OCI-M1 (cell line): ENCODE results near the gene TRIO.

Experiments used
- DNase-seq: peaks from one replicate; lab custom pipeline; 2025; lab: John Stamatoyannopoulos, UW

TRIO gene

DNA sequence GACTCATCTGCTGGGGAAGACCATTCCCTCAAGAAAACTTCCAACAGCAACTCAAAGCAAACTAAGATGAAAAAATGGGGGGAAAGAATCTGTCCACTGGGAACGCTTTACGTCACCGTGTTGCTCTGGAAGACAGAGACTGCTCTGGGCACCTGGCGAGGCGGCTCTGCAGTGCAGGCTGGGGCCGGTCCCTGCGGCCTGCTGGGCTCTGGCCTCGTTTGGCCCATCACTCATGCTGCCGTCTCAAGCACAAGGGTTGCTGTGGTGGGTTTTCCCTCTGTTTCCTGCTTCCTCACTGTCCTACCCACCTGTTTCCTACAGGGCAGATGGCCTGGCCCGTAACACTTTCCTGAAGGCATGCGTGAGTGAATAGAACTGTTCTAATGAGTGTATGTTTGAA lies 345.6 kb downstream of the TRIO start:
- no peak for DNase-seq

DNA sequence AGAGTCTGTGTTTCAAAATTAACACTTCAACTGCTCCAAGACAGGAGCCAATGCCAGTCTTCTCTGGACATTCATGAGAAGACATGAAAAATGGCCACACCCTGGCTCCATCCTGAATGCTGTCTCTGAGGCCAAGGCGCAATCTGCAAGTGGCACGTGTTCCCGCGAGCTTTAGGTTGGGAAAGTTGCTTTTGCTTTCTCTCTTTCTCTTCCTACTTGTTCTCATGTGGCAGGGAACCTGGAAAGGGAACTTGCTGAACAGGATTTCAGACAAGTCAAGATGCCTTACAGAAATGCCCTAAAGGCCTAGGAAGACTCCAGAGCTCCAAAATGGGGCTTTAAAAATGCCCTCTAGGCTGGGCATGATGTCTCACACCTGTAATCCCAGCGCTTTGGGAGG lies 346.5 kb downstream of the TRIO start:
- no peak for DNase-seq

DNA sequence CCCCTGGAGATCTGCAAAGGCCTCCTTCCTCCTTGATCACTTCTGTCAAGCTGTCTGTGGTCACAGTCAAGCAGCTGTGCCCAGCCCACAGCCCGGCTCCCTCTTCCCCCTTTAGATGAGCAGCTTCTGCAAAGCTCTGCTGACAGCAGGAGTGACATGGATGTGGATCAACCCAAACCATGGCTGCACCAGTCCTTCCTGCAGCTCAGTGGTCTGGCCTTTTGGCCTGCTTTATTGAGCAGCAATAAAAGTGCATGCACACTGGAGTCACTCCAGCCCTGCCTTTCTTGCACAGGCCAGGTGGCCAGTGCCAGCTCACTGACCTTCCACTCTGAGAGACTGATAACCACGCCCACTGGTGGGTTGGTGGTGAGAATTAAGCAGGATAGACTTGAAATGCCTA lies 347.2 kb downstream of the TRIO start:
- no peak for DNase-seq

DNA sequence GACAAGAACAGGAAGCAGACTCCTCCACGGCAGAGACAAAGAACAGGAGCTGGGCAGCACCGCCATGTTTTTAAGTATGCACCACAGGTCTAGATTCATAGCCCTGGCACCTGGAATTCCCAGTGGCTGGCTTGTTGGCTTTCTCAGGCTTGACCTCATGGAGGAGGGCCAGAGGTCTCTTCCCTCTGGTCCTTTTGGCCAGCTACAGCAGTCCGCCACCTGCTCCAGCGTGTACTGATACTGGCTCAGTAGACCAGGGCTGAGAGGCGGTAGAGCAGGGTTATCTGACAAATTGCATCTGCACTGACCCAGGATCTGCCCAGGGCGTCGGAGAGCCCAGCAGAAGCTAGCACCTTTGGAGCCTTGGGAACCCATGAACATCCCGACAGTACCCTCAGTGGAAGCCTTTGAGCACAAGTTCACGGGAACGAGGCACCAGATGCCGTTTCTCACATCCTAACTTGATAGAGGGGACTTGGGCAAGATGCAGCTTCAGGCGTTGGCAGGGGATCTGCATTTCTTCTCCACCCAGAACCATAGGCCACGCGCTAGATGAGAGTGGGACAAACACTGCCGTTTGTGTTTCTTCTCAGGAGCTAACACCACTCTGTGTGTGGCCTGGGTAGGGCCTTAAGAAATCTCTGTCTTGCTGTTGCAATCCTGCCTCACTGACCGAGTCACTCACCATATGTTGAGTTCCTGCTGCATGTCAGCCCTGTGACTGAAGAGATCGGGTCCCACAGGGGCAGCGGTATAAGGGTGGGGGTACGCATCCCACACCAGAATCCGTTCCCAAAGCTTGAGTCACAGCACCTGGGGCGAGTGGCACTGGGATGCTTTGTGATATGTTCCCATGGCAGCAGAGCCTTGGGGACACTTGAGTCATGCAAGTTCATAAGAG lies 348.1 kb downstream of the TRIO start:
- no peak for DNase-seq

DNA sequence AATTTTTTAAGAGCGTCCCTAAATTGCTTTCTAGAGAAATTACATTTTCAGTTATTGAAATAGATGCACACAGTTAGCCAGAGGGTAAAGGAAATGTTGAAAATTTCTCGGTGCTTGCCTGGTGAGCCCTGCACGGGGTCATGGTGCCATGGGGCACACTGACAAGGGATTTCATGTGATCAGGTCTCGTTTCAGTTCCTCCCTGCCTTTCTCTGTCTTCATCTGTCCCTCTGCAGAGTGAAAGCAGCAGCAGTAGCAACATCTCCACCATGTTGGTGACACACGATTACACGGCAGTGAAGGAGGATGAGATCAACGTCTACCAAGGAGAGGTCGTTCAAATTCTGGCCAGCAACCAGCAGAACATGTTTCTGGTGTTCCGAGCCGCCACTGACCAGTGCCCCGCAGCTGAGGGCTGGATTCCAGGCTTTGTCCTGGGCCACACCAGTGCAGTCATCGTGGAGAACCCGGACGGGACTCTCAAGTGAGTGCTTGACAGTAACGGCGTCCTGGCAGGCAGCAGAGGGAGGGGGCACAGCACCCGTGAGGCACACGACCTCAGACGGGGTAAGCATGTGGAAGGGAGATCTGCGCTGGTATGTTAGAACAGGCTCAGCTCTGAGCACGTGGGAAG lies 349.3 kb downstream of the TRIO start:
- DNase-seq, result no peak

DNA sequence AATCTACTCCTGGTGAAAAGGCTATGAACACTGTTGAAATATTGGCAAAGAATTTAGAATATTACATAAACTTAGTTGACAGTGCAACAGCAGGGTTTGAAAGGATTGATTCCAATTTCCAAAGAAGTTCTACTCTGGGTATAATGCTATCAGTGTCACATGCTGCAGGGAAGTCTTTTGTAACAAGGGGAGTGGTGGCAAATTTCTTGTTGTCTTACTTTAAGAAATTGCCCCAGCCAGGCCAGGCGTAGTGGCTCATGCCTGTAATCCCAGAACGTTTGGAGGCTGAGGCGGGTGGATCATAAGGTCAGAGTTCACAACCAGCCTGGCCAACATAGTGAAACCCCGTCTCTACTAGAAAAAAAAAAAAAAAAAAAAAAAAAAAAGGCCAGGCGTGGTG lies 352.2 kb downstream of the TRIO start:
- no peak for DNase-seq

DNA sequence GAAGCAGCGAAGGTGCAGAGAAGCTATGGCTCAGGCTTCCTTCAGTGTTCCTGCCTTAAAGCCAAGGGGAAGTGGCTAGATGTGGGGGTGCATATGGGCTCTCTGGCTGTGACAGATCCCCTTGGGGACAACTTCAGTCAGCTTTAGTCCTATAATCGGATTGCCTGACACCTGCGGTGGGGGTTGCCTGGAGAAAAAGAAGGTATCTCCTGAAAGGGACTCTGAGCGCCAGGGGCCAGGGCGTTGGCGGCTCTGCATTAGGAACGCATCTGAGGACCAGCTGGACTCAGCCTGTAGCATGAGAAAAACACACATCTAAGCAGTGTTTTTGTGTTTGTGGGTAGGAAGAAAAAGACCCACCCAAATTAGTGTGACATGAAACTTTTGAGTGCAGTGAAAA lies 354.2 kb downstream of the TRIO start:
- DNase-seq, result no peak

DNA sequence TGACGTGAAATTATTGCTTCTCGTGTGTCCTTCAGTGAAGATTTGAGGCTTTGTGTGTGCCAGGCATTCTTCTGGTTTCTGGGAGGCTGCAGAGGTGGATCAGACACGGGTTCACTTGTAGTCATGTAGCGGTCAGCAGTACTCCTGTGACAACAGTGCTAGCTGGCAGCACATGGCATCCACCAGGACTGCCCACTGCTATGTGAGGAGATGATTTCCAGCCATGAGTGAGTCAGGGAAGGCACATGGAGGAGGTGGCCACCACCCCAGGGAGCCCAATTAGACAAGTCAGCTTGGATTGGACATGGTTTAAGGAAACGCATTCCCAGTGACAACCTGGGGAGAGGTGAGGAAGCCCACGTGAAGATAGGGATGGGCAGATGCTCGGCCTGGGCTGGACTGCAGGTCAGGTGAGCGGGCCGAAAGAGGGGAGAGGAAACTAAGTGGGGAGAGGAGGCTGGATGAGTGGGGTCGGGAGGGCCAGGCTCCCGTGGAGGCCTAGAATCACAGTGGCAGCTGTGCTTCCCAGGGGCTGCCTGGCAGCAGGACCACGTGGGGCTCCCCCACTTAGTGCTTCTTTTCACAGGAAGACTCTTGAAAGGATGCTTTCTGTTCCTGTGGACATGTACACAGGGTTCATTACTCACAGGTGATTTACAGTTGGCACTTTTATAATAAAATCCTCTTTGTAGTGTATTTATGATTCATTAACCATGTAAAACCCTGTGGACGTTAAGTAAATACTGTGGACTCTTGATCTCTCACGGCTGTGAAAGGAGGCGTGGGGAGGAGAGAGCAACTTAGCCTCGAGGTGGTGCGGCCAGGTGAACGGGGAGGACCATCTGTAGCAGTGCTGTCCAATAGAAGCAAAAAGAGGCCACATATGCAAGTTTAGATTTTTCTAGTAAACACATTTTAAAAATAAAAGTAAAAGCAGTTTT lies 358.5 kb downstream of the TRIO start:
- DNase-seq, result no peak

DNA sequence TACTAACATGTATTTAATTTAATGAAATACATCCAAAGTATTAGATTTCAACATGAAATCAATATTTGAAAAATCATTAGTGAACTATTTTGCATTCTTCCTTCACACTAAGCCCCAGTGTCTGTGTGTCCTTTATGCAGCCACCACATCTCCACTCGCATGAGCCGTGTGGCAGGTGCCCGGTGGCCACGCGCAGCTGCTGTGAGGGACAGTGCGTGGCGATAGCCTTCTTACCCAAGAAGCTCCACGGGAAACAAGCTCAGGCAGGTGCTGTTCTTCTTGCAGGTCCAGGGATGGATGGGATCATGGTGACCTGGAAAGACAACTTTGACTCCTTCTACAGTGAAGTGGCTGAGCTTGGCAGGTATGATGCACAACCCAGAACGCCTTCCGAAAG lies 359.1 kb downstream of the TRIO start:
- DNase-seq, result no peak

DNA sequence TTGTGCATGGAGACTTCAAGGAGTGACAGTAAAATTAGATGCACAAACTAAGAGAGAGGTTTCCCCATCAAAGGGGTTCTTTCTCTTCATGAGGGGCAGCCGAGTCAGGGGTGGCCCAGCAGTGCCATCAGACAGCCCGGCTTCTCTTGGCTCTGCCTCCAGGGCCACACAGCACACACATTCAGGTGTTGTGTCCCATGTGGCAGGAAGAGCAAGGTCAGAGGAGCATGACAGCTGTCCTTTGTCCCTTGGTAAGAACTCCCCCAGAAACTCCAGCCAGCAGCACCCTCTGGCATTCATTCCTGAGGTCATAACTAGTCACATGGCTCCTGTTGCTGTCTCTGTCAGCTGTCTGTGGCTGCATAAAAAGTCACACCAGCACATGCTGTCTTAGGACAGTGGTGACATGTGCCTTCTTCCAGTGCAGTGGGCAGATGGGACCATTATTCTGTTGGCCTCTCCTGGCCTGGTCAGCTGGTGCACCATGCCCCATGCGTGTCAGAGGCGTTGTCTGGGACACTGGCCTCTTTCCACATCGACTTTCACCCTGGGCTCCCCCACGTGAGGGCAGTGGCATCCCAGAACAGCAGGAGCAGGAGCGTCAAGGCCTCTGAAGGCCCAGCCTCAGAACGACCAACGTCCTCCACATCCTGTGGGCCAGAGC lies 360.0 kb downstream of the TRIO start:
- no peak for DNase-seq

DNA sequence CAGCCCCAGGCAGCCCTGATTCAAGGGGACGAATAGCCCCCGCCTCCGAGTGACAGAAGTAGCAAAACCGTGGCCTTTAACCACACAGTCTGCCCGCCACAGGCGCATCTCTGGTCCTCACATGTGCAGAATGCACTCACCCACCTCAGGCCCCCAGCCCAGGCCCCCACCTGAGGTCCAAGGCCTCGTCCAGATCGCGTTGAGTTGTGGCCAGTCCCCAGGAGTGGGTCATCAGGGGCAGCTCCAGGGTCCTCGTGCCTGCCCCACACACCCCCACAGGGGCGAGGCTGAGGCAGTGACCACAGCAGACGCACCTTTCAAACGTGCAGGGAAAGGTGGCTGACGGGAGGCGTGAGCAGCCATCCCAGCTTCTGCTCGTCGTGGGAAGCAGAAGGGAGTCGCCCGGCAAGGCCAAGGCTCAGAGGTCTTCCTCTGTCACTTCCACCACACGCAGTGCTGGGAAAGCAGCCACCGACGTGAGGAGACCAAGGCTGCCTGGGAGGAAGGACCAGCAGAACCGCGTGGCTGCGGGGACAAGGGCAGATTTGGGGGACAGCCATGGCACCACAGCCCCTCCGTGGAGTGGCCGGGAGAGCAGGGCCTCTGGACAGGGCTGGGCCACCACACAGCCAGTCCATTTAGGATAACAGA lies 360.7 kb downstream of the TRIO start:
- DNase-seq, result no peak

DNA sequence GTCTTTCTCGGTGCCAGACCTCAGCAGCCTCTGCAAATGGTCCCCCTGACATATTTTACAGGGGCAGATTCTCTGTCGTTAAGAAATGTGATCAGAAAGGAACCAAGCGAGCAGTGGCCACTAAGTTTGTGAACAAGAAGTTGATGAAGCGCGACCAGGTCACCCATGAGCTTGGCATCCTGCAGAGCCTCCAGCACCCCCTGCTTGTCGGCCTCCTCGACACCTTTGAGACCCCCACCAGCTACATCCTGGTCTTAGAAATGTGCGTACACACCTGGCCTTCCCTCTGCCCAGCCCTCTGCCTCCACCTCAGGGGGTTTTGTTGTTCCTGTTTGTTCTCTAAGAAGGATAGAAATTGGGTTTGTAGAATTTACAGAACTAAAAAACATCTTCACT lies 361.2 kb downstream of the TRIO start:
- no peak for DNase-seq

DNA sequence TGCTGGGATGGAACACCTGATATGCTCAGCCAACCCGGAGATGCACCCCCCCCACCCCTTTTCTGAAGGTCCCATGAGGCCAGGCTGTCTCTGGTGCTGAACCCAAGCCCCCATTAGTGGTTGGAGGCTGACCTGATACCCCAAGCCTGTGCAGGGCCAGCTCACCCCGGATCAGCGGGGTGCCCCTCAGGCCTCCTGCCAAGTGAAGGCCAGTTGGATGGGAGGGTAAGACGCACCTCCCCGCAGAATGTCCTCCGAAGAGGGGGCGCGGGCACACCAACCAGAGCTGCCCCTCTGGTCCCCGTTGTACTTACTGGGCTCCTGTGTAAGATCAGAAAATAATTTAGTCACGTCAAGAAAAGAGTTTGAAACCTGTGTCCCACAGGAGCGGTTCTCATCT lies 361.7 kb downstream of the TRIO start:
- no peak for DNase-seq

DNA sequence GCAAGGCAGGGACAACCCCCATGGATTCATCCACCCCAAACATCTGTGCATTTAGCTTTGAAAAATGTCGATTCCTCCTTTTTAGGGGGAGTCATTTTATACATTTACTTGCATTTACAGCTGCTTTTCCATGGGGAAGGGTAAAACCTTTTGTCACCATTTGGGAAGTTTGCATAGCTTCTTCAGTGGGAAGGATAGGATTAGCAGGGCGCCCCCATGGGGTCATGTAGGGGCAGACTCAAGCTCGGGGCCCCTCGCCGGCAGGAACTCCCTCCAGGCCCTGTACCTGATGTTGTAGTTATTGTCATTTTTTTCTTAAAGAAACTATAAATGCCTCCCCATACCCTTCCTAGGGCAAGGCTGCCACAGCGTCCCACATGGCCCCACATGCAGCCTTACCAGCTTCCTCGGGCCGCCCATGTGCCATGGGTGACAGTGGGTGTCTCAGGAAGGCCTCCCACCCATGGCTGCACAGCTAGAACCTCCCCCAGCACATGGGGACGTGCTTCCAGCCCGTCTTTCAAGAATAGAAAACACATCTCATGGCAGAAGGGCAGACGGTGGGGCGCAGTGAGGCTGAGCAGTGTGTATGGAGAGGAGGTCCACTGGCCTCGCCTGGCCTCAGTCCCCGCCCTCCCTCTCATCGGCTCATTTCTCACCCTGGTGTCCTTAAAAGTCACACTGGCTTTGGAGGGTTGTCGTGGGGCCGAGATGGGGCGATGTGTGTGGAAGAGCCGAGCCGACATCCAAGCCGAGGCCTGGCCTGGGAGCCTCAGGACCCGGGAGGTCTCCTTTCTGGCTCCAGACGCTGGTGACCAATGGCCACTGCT lies 362.4 kb downstream of the TRIO start:
- DNase-seq, result no peak

DNA sequence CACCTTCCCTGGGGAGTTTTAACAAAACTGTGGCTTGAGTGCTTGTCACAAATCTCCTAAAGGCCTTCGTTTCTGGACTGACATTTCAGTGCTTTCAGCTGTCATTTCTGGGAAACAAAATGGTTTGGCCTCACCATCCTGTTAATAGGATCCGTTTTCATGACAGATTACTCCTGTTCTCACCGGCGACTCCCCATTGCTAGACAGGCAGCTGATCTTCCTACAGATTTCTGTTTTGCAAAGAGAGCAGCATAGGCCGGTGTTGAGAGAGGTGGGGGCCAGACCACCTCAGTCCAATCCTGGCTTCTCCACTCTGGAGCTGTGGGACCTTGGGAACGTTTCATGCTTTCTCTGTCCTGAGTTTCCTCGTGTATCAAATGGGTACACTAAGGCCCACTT lies 363.0 kb downstream of the TRIO start:
- DNase-seq, result no peak

DNA sequence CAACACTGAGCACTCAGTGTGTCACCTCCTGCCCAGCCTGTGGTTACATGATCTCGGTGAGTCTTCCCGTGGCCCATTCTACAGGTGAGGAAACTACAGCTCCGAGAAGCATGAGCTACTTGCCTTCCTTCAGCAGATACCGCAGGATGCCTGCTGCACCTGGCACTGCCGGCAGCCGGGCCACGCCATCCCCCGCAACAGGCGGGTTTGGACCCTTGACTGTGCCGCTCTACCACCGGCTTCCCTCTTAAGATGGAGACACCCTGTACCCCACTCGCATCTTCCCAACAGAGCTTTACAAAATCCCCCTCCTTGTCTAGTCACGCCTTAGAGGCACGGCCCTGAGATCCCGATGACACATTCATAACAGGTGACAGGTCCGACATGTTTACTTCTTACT lies 363.5 kb downstream of the TRIO start:
- DNase-seq, result no peak

DNA sequence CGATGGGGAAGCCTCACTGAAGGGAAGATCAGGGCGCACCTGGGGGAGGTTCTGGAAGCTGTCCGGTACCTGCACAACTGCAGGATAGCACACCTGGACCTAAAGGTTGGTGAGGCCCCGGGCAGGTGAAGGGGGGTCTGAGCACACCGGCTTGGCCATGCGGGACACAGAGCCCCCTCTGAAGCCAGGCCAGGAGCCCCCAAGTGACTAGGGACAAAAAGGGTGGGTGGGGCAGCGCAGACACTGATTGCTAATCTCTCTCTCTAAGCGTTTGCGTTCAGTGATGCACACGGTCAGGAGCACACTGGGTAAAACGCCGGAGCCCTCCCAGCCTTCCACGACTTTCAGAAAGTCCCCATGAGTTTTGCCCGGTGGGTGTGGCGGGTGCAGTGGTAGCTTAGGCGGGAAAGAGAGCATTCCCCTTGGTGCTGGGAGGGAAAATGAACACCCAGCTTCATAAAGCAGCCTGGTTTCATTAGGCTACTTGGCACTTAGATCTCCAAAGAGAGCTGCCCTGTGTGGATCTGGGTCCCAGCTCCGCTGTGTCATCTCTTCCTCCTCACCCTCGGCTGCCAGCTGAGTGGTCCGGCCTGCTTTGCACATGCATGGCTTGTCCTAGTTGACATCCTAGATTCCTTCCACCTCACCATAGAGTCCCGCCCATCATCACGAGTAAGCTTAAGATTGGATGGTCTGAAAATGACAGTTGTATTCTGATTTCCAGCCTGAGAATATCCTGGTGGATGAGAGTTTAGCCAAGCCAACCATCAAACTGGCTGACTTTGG lies 364.2 kb downstream of the TRIO start:
- no peak for DNase-seq

DNA sequence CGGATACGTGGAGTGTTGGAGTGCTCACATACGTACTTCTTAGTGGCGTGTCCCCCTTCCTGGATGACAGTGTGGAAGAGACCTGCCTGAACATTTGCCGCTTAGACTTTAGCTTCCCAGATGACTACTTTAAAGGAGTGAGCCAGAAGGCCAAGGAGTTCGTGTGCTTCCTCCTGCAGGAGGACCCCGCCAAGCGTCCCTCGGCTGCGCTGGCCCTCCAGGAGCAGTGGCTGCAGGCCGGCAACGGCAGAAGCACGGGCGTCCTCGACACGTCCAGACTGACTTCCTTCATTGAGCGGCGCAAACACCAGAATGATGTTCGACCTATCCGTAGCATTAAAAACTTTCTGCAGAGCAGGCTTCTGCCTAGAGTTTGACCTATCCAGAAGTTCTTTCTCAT lies 364.9 kb downstream of the TRIO start:
- DNase-seq, result no peak

DNA sequence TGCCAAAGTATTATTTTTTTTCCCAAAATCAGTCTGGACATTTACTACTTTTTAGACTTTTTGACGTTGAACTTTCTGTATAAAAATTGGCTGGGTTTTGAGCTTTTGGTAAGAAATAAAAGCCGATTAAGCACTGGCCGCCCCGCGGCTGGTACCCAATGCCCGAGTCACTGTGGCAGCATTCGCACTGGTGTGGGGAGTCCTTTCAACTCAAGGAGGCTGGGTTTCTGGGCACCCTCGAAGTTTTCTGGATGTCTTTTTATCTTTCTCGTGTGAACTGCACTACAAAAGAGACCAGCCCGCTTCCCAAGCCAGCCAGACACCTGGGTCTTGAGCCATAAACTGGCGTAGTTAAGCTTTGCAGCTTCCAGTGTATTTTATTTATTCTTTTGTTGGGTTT lies 366.4 kb downstream of the TRIO start:
- DNase-seq, result no peak
